Astrocyte (in vitro differentiated cells and primary cell): Measurements from ENCODE around the gene MTUS2. TPM values are rescaled to one million over a fixed set of nuclear protein-coding genes. Genes with fewer than 3 reads are reported as not detected.

Source experiments
- DNase-seq: peaks from one replicate; pipeline ENCODE4 v3.0.0-alpha.2; 2010; ENCODE audit warnings: low read depth
- FAIRE-seq: peaks from 2 replicates; lab custom pipeline; 2011; peaks lifted over from hg19 to GRCh38; lab: Jason Lieb, UNC
- H2AFZ ChIP-seq: 2 replicates; pipeline ENCODE4 v1.6.0; 2012; ENCODE audit warnings: low read depth, low read length, inconsistent platforms
- H3K27ac ChIP-seq: 2 replicates; pipeline ENCODE4 v1.5.1; 2011; ENCODE audit warnings: low read depth, low read length, inconsistent platforms
- H3K27me3 ChIP-seq: 2 replicates; pipeline ENCODE4 v1.6.0; 2011; ENCODE audit warnings: low read length, inconsistent platforms; ENCODE audit not compliant: insufficient read depth
- H3K36me3 ChIP-seq: 2 replicates; pipeline ENCODE4 v1.5.1; 2011; ENCODE audit warnings: low read length, inconsistent platforms; ENCODE audit not compliant: insufficient read depth
- H3K4me1 ChIP-seq: 2 replicates; pipeline ENCODE4 v1.5.1; 2011; ENCODE audit warnings: low read length, inconsistent platforms; ENCODE audit not compliant: insufficient read depth
- H3K4me2 ChIP-seq: 2 replicates; pipeline ENCODE4 v1.6.0; 2012; ENCODE audit warnings: low read length, inconsistent platforms
- H3K4me3 ChIP-seq: 2 replicates; pipeline ENCODE4 v1.5.1; 2011; ENCODE audit warnings: low read depth, mild to moderate bottlenecking, low read length, inconsistent platforms; ENCODE audit not compliant: insufficient read depth
- H3K79me2 ChIP-seq: 2 replicates; pipeline ENCODE4 v1.6.0; 2012; ENCODE audit warnings: mild to moderate bottlenecking, low read length, inconsistent platforms; ENCODE audit not compliant: insufficient read depth
- H3K9ac ChIP-seq: 2 replicates; pipeline ENCODE4 v1.6.0; 2012; ENCODE audit warnings: mild to moderate bottlenecking, low read length, inconsistent platforms
- H3K9me3 ChIP-seq: 2 replicates; pipeline ENCODE4 v1.5.1; 2012; ENCODE audit warnings: low read depth, mild to moderate bottlenecking, low read length, inconsistent platforms; ENCODE audit not compliant: insufficient read depth
- H4K20me1 ChIP-seq: 2 replicates; pipeline ENCODE4 v1.6.0; 2012; ENCODE audit warnings: low read length, inconsistent platforms; ENCODE audit not compliant: insufficient read depth
- H3K27ac Mint-ChIP-seq: one replicate; pipeline ENCODE4 v1.8.0; 2021; ENCODE audit warnings: mild to moderate bottlenecking, mixed read lengths; ENCODE audit not compliant: unreplicated experiment
- H3K27me3 Mint-ChIP-seq: one replicate; pipeline ENCODE4 v1.8.0; 2021; ENCODE audit warnings: low read depth, mixed read lengths; ENCODE audit not compliant: unreplicated experiment
- H3K36me3 Mint-ChIP-seq: one replicate; pipeline ENCODE4 v1.8.0; 2021; ENCODE audit warnings: low read depth, mixed read lengths; ENCODE audit not compliant: unreplicated experiment
- H3K4me1 Mint-ChIP-seq: one replicate; pipeline ENCODE4 v1.8.0; 2021; ENCODE audit warnings: low read depth, mixed read lengths; ENCODE audit not compliant: unreplicated experiment
- H3K4me3 Mint-ChIP-seq: one replicate; pipeline ENCODE4 v1.8.0; 2021; ENCODE audit warnings: mild to moderate bottlenecking, moderate library complexity, mixed read lengths; ENCODE audit not compliant: unreplicated experiment
- H3K9me3 Mint-ChIP-seq: one replicate; pipeline ENCODE4 v1.8.0; 2021; ENCODE audit warnings: mild to moderate bottlenecking, mixed read lengths; ENCODE audit not compliant: unreplicated experiment
- EZH2 ChIP-seq: IDR thresholded peaks from 2 replicates; pipeline ENCODE4 v1.6.1; 2012; ENCODE audit warnings: mild to moderate bottlenecking, low read length, inconsistent platforms; ENCODE audit not compliant: insufficient read depth
- total RNA-seq: library from RNA; stranded (reverse); gene quantifications from 2 replicates; pipeline ENCODE4 v1.2.1, GENCODE V29; 2021
- TF ChIP-seq, protein P1 (sequence below): IDR thresholded peaks from 2 replicates; pipeline ENCODE4 v1.5.1; 2011; ENCODE audit warnings: low read depth, mild to moderate bottlenecking, inconsistent platforms, low read length, moderate library complexity; ENCODE audit not compliant: insufficient read depth

The MTUS2 gene
- total RNA-seq, 1 donor from 2014 or later: 0.50 TPM

DNA sequence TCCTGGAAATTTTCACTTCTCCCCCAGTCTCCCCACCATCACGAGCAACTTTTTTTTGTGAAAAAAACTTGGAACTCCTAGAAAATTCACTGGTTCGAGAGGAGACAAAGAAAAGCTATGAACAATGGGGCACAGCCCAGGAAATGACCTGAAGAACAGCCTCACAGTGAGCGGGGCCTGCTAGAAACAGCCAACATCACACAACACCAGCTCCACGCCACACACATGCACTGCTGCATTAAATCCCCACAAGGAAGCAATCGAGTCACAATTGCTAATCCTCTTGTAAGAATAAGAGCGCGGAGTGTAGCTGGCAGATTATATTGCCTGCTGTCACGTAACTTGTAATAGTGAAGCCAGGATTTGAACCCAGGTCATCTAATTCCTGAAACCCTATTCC lies 726.5 kb downstream of the MTUS2 start:
- no peak for DNase-seq
- Histone ChIP-seq H3K4me2 (no peak overlapping the region), H3K36me3 (peaks cover 28% of the 10 kb centered on the region), H3K9me3 (no peaks in the 10 kb centered on the region), H4K20me1 (peaks cover 82% of the 10 kb centered on the region), H3K27me3 (no peaks in the 10 kb centered on the region), H3K9ac (no peak overlapping the region), H3K27ac (no peak overlapping the region), H3K4me3 (no peak overlapping the region), H2AFZ (no peak overlapping the region), H3K79me2 (peaks cover 94% of the 10 kb centered on the region), H3K4me1 (peaks cover 38% of the 10 kb centered on the region)
- Mint-ChIP-seq H3K9me3 (peaks cover 1% of the 10 kb centered on the region), H3K27me3 (no peaks in the 10 kb centered on the region), H3K36me3 (peaks cover 38% of the 10 kb centered on the region), H3K4me3 (no peak overlapping the region), H3K27ac (no peak overlapping the region), H3K4me1 (peaks cover 21% of the 10 kb centered on the region)
- no peak for TF ChIP-seq EZH2
- TF ChIP-seq, protein P1, sequence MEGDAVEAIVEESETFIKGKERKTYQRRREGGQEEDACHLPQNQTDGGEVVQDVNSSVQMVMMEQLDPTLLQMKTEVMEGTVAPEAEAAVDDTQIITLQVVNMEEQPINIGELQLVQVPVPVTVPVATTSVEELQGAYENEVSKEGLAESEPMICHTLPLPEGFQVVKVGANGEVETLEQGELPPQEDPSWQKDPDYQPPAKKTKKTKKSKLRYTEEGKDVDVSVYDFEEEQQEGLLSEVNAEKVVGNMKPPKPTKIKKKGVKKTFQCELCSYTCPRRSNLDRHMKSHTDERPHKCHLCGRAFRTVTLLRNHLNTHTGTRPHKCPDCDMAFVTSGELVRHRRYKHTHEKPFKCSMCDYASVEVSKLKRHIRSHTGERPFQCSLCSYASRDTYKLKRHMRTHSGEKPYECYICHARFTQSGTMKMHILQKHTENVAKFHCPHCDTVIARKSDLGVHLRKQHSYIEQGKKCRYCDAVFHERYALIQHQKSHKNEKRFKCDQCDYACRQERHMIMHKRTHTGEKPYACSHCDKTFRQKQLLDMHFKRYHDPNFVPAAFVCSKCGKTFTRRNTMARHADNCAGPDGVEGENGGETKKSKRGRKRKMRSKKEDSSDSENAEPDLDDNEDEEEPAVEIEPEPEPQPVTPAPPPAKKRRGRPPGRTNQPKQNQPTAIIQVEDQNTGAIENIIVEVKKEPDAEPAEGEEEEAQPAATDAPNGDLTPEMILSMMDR: no peak
- FAIRE-seq: no peak

DNA sequence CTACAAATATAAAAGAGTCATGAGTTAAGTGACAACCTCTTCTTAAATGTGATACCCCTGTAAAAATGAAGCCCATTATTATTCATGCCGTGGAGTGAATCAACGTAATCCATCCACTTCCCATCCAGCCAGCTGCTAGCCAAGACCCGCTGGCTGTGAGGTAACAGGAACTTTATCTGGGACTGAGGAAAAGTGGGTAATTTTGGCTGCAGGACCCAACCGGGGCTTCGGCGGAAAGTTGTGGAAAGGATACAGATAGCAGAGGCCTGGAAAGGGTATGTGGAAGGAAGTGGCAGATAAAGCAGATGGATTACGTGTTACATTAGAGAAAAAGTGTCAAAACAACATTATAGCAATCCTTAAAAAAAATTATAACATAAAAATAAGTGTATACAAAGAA lies 727.0 kb downstream of the MTUS2 start:
- TF ChIP-seq EZH2: no peak
- TF ChIP-seq, protein P1: no peak
- H3K27ac ChIP-seq: no peak overlapping the region
- no peak overlapping the region for H2AFZ ChIP-seq
- peak; percentile 55 for DNase-seq
- no peak for FAIRE-seq
- H3K27ac Mint-ChIP-seq: no peak overlapping the region
- peaks cover 28% of the 10 kb centered on the region for H3K36me3 ChIP-seq
- H3K27me3 ChIP-seq: no peaks in the 10 kb centered on the region
- no peak overlapping the region for H3K9ac ChIP-seq
- H3K4me3 ChIP-seq: no peak overlapping the region
- no peak overlapping the region for H3K4me2 ChIP-seq
- peaks cover 1% of the 10 kb centered on the region for H3K9me3 Mint-ChIP-seq
- H4K20me1 ChIP-seq: peaks cover 87% of the 10 kb centered on the region
- H3K36me3 Mint-ChIP-seq: peaks cover 38% of the 10 kb centered on the region
- H3K4me1 ChIP-seq: peaks cover 38% of the 10 kb centered on the region
- no peaks in the 10 kb centered on the region for H3K9me3 ChIP-seq
- H3K79me2 ChIP-seq: peaks cover 95% of the 10 kb centered on the region
- peaks cover 21% of the 10 kb centered on the region for H3K4me1 Mint-ChIP-seq
- H3K4me3 Mint-ChIP-seq: no peak overlapping the region
- no peaks in the 10 kb centered on the region for H3K27me3 Mint-ChIP-seq

DNA sequence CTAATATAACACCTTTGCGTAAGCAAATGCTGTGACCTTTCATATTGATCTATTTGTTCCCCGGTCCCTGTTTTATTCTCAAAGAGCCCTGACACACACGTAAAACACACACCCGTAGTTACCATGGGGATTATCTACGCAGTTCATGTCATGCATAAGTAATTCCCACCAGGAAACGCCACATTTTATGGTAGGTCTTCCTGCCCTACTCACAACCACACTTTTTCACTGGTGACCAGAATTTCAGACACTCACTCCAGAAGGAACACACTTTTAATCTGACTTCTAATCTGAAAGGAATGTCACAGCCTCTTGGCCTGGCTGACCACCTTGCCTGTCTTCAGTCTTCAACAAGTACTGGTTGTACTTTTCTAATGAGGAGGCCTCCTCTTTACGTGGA lies 728.6 kb downstream of the MTUS2 start:
- TF ChIP-seq, protein P1: no peak
- TF ChIP-seq EZH2: no peak
- H3K4me2 ChIP-seq: peak overlapping the region; percentile 45
- H2AFZ ChIP-seq: no peak overlapping the region
- FAIRE-seq (no peak), DNase-seq (peak; percentile 95)
- peaks cover 10% of the 10 kb centered on the region for H3K4me1 Mint-ChIP-seq
- H3K9ac ChIP-seq: peak overlapping the region; percentile 51
- H3K27ac Mint-ChIP-seq: peak overlapping the region; percentile 1
- H3K36me3 Mint-ChIP-seq: peaks cover 44% of the 10 kb centered on the region
- peak overlapping the region; percentile 80 for H3K27ac ChIP-seq
- peaks cover 28% of the 10 kb centered on the region for H3K4me1 ChIP-seq
- peak overlapping the region; percentile 18 for H3K4me3 ChIP-seq
- peaks cover 85% of the 10 kb centered on the region for H4K20me1 ChIP-seq
- no peaks in the 10 kb centered on the region for H3K27me3 ChIP-seq
- H3K9me3 ChIP-seq: no peaks in the 10 kb centered on the region
- H3K9me3 Mint-ChIP-seq: peaks cover 1% of the 10 kb centered on the region
- no peaks in the 10 kb centered on the region for H3K27me3 Mint-ChIP-seq
- H3K79me2 ChIP-seq: peaks cover 95% of the 10 kb centered on the region
- H3K36me3 ChIP-seq: peaks cover 35% of the 10 kb centered on the region
- no peak overlapping the region for H3K4me3 Mint-ChIP-seq
